Fibroblast of lung (primary cell): Measurements from ENCODE around the gene GIPC3. TPM values are rescaled to one million over a fixed set of nuclear protein-coding genes. Genes with fewer than 3 reads are reported as not detected.

Experiments used
- DNase-seq, 2 donors: peaks; one replicate each; pipeline versions ENCODE4 v3.0.0 to v3.0.0-alpha.2; 2010; ENCODE audit warnings: low read depth in 2 of 2
- H2AFZ ChIP-seq: 2 replicates; pipeline ENCODE4 v1.5.1; 2012; ENCODE audit warnings: low read length, control low read depth, inconsistent platforms
- H3K27ac ChIP-seq: 2 replicates; pipeline ENCODE4 v1.5.1; 2011; ENCODE audit warnings: low read length, control low read depth; ENCODE audit not compliant: insufficient read depth
- H3K27me3 ChIP-seq: 2 replicates; pipeline ENCODE4 v1.5.1; 2011; ENCODE audit warnings: mild to moderate bottlenecking, low read length; ENCODE audit not compliant: control insufficient read depth, insufficient read depth
- H3K36me3 ChIP-seq: 2 replicates; pipeline ENCODE4 v1.5.1; 2011; ENCODE audit warnings: low read length; ENCODE audit not compliant: control insufficient read depth, insufficient read depth
- H3K4me1 ChIP-seq: 2 replicates; pipeline ENCODE4 v1.5.1; 2011; ENCODE audit warnings: low read length; ENCODE audit not compliant: control insufficient read depth, insufficient read depth; ENCODE audit errors: extremely low read depth
- H3K4me2 ChIP-seq: 2 replicates; pipeline ENCODE4 v1.5.1; 2011; ENCODE audit warnings: low read length, control low read depth; ENCODE audit not compliant: insufficient read depth; ENCODE audit errors: extremely low read depth
- H3K4me3 ChIP-seq, 4 experiments: fragments of 200-600 bp in 1 of 4; sonication (generic) in 1 of 4; replicated peaks in 1 of 4; 2 replicates each; pipeline ENCODE4 v1.5.1; 2011 to 2016; ENCODE audit warnings: low read length in 4 of 4, low read depth in 3 of 4, mild to moderate bottlenecking in 3 of 4, control low read depth in 2 of 4, inconsistent platforms in 1 of 4, mixed read lengths in 1 of 4; ENCODE audit not compliant: insufficient read depth in 1 of 4; ENCODE audit errors: control extremely low read depth in 1 of 4
- H3K79me2 ChIP-seq: 2 replicates; pipeline ENCODE4 v1.5.1; 2012; ENCODE audit warnings: mild to moderate bottlenecking, low read length, inconsistent platforms; ENCODE audit not compliant: control insufficient read depth, insufficient read depth
- H3K9ac ChIP-seq: 2 replicates; pipeline ENCODE4 v1.5.1; 2011; ENCODE audit warnings: mild to moderate bottlenecking, low read length, control low read depth; ENCODE audit not compliant: insufficient read depth
- H3K9me3 ChIP-seq: 2 replicates; pipeline ENCODE4 v1.5.1; 2012; ENCODE audit warnings: low read depth, low read length; ENCODE audit not compliant: control insufficient read depth, insufficient read depth
- H4K20me1 ChIP-seq: 2 replicates; pipeline ENCODE4 v1.5.1; 2011; ENCODE audit warnings: low read length; ENCODE audit not compliant: control insufficient read depth, insufficient read depth; ENCODE audit errors: extremely low read depth
- CTCF ChIP-seq, 2 donors: IDR thresholded peaks in 1 of 2; conservative IDR thresholded peaks in 1 of 2; 1 replicate in 1 of 2; 2 replicates in 1 of 2; pipeline ENCODE4 v1.5.1; 2011 to 2012; ENCODE audit warnings: low read length in 2 of 2, control low read depth in 1 of 2, inconsistent platforms in 1 of 2, low read depth in 1 of 2, mild to moderate bottlenecking in 1 of 2
- EZH2 ChIP-seq: IDR thresholded peaks from 2 replicates; pipeline ENCODE4 v1.5.1; 2012; ENCODE audit warnings: low read length, control low read depth, mild to moderate bottlenecking; ENCODE audit errors: missing control alignments
- polyA plus RNA-seq, 2 donors: library from polyadenylated mRNA; depleted of rRNA in 1 of 2; stranded (reverse) in 1 of 2; unstranded in 1 of 2; fragments of >200 nt; gene quantifications; 2 replicates each; pipeline ENCODE4 v1.2.1, GENCODE V29; 2011 to 2012; ENCODE audit warnings: missing spikeins in 1 of 2
- total RNA-seq: library from RNA; depleted of rRNA; stranded (reverse); fragments of >200 nt; gene quantifications from 2 replicates; pipeline ENCODE4 v1.2.1, GENCODE V29; 2014

The GIPC3 gene
- total and polyA plus RNA-seq, 2 donors (not counting 1 experiment from before 2014, with no cell fraction given) = under 0.01 to 0.60 TPM

GRCh38 chr19:3586127-3586626, 899 bp downstream of the GIPC3 start:
- no peak for TF ChIP-seq EZH2
- peak; percentile 29 to 52 for TF ChIP-seq CTCF (conservative IDR thresholded peaks at IDR 0.05 in 1 of 2, IDR thresholded peaks at IDR 0.05 in 1 of 2; ENCODE audit: low read depth in 1 of 2, low read length in 2 of 2)
- Histone ChIP-seq H2AFZ (no peak overlapping the region), H3K9me3 (no peaks in the 10 kb centered on the region), H3K36me3 (no peaks in the 10 kb centered on the region), H3K79me2 (no peaks in the 10 kb centered on the region), H4K20me1 (no peaks in the 10 kb centered on the region), H3K27me3 (peaks cover 10% of the 10 kb centered on the region), H3K4me2 (no peak overlapping the region), H3K27ac (no peak overlapping the region), H3K9ac (no peak overlapping the region), H3K4me1 (no peaks in the 10 kb centered on the region), H3K4me3 (no peak overlapping the region)
- DNase-seq = no peak

DNA sequence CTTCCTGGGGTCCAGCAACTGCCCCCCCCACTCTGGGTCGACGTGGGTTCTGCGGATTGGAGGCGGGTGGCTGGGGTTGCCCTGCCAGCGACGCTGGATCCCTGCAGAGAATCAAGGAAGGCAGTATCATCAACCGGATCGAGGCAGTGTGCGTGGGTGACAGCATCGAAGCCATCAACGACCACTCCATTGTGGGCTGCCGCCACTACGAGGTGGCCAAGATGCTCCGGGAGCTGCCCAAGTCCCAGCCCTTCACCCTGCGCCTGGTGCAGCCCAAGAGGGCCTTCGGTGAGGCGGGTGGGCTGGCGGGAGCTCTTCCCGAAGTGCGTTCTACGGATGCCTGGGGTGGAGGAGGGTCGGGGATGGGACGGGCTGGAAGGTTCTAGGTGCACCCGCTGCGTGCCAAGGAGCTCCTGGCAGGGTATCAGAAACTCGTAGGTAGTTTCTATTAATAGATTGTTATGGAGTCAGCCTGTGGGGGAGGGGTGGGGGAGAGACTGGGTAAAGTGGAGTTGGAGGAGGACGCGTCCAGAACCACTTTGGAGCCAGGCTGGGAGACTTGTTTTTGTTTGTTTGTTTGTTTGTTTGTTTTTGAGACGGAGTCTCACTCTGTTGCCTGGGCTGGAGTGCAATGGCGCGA, 1.5 kb downstream of the GIPC3 start:
- H4K20me1 ChIP-seq = no peaks in the 10 kb centered on the region
- H3K4me2 ChIP-seq = no peak overlapping the region
- H3K4me1 ChIP-seq = no peaks in the 10 kb centered on the region
- H3K9me3 ChIP-seq = no peaks in the 10 kb centered on the region
- no peaks in the 10 kb centered on the region for H3K36me3 ChIP-seq
- TF ChIP-seq EZH2 (no peak), CTCF (conservative IDR thresholded peaks at IDR 0.05 in 1 of 2, IDR thresholded peaks at IDR 0.05 in 1 of 2; ENCODE audit: low read depth in 1 of 2, low read length in 2 of 2) (no peak)
- peaks cover 10% of the 10 kb centered on the region for H3K27me3 ChIP-seq
- no peak overlapping the region for H3K9ac ChIP-seq
- DNase-seq = no peak
- H2AFZ ChIP-seq = no peak overlapping the region
- H3K27ac ChIP-seq = no peak overlapping the region
- H3K4me3 ChIP-seq = no peak overlapping the region
- H3K79me2 ChIP-seq = no peaks in the 10 kb centered on the region

DNA sequence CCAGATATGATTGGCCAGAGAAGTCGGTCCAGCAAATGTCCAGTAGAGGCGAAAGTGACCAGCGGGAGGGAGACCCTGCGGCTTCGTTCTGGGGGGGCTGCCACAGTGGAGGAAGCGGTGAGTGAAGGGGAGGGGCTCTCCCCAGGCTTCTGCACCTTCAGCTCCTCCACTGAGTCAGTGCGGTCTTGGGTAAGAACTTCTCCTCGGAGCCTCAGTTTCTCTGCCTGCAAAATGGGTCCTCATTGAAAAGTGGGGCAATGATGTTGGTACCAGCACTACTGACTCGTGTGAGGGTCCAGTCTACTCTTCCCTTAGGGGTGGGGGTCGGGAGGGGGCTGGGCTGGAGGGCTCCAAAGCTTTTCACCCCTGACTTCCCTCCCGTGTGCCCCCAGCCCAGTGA, 4.2 kb downstream of the GIPC3 start:
- Histone ChIP-seq H3K9me3 (no peaks in the 10 kb centered on the region), H3K36me3 (no peaks in the 10 kb centered on the region), H2AFZ (no peak overlapping the region), H3K4me3 (no peak overlapping the region), H3K4me1 (no peaks in the 10 kb centered on the region), H3K79me2 (no peaks in the 10 kb centered on the region), H3K27me3 (peaks cover 10% of the 10 kb centered on the region), H3K27ac (no peak overlapping the region), H4K20me1 (no peaks in the 10 kb centered on the region), H3K4me2 (no peak overlapping the region), H3K9ac (no peak overlapping the region)
- DNase-seq = no peak
- no peak for TF ChIP-seq CTCF (conservative IDR thresholded peaks at IDR 0.05 in 1 of 2, IDR thresholded peaks at IDR 0.05 in 1 of 2; ENCODE audit: low read depth in 1 of 2, low read length in 2 of 2)
- TF ChIP-seq EZH2 = no peak
